GM18873 (cell line): Measurements from ENCODE around the gene PREX1.
"Not testable (repeated sequence)": the region's sequence is repeated elsewhere in the genome, so short reads cannot be mapped to it uniquely, and the experiment has no call there.

Source experiments
- ATAC-seq: cut with Tn5 transposase; IDR thresholded peaks from one replicate; pipeline ENCODE4 v1.9.1; 2021; ENCODE audit warnings: mild to moderate bottlenecking, moderate library complexity, moderate number of reproducible peaks; ENCODE audit not compliant: unreplicated experiment, low FRiP score

Gene PREX1

GRCh38 chr20:48828734-48829460, 1.1 kb upstream of the PREX1 start:
- ATAC-seq, result no peak

- ATAC-seq, result no peak
These were observed 672 bp downstream of the PREX1 start for GRCh38 chr20:48826883-48827771.

- ATAC-seq, result not testable (repeated sequence)
These were observed 1.3 kb downstream of the PREX1 start for GRCh38 chr20:48826480-48826879.

- no peak for ATAC-seq
These were observed 1.7 kb downstream of the PREX1 start for GRCh38 chr20:48826069-48826468.

- no peak for ATAC-seq
These were observed 2.3 kb downstream of the PREX1 start for GRCh38 chr20:48825566-48825920.

GRCh38 chr20:48824830-48825565, 2.8 kb downstream of the PREX1 start:
- ATAC-seq, result no peak

- ATAC-seq, result no peak
These were observed 3.8 kb downstream of the PREX1 start for GRCh38 chr20:48823960-48824498.

- no peak for ATAC-seq
These were observed 4.3 kb downstream of the PREX1 start for GRCh38 chr20:48823476-48823875.

GRCh38 chr20:48822879-48823385, 4.9 kb downstream of the PREX1 start:
- ATAC-seq, result no peak

GRCh38 chr20:48822178-48822577, 5.6 kb downstream of the PREX1 start:
- ATAC-seq, result no peak

- ATAC-seq, result no peak
These were observed 6.4 kb downstream of the PREX1 start for GRCh38 chr20:48821261-48821920.

GRCh38 chr20:48820649-48820973, 7.2 kb downstream of the PREX1 start:
- ATAC-seq, result no peak

- ATAC-seq, result no peak
These were observed 7.8 kb downstream of the PREX1 start for GRCh38 chr20:48819821-48820648.

GRCh38 chr20:48819089-48819488, 8.7 kb downstream of the PREX1 start:
- ATAC-seq, result no peak

GRCh38 chr20:48818481-48818987, 9.3 kb downstream of the PREX1 start:
- ATAC-seq, result no peak

- ATAC-seq, result no peak
These were observed 9.8 kb downstream of the PREX1 start for GRCh38 chr20:48818031-48818370.

- no peak for ATAC-seq
These were observed 10.3 kb downstream of the PREX1 start for GRCh38 chr20:48817367-48818030.

GRCh38 chr20:48816282-48817205, 11.3 kb downstream of the PREX1 start:
- ATAC-seq, result no peak
